HG02840 (cell line): ENCODE measurements around the gene SLC35G4.
"Not testable (repeated sequence)": the region's sequence is repeated elsewhere in the genome, so short reads cannot be mapped to it uniquely, and the experiment has no call there.

Experiments
- ATAC-seq: cut with Tn5 transposase; IDR thresholded peaks from one replicate; pipeline ENCODE4 v1.9.1; 2021; ENCODE audit warnings: mild to moderate bottlenecking, moderate library complexity, moderate number of reproducible peaks; ENCODE audit not compliant: unreplicated experiment, low FRiP score

SLC35G4 gene

DNA sequence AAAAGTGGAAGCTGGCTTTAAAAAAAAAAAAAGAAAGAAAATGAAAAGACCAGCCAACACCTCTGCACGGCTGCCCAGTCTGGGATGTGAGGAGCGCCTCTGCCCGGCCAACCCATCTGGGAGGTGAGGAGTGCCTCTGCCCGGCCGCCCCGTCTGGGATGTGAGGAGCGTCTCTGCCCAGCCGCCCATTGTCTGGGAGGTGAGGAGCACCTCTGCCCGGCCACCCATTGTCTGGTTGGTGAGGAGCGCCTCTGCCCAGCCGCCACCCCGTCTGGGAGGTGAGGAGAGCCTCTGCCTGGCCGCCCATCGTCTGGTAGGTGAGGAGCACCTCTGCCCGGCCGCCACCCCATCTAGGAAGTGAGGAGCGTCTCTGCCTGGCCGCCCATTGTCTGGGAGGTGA is 3.7 kb downstream of the SLC35G4 start:
- not testable (repeated sequence) for ATAC-seq

DNA sequence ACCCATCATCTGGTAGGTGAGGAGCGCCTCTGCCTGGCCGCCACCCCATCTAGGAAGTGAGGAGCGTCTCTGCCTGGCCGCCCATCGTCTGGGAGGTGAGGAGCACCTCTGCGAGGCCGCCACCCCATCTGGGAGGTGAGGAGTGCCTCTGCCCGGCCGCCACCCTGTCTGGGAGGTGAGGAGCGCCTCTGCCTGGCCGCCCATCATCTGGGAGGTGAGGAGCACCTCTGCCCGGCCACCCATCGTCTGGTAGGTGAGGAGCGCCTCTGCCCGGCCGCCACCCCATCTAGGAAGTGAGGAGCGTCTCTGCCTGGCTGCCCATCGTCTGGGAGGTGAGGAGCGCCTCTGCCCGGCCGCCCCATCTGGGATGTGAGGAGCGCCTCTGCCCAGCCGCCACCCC is 4.2 kb downstream of the SLC35G4 start:
- ATAC-seq, result not testable (repeated sequence)

- ATAC-seq, result not testable (repeated sequence)
These were observed 4.6 kb downstream of the SLC35G4 start for GRCh38 chr18:11614042-11614441.

- ATAC-seq, result not testable (repeated sequence)
These were observed 5.6 kb downstream of the SLC35G4 start for GRCh38 chr18:11614981-11615380.

GRCh38 chr18:11647310-11647709 is 37.9 kb downstream of the SLC35G4 start:
- ATAC-seq, result not testable (repeated sequence)

DNA sequence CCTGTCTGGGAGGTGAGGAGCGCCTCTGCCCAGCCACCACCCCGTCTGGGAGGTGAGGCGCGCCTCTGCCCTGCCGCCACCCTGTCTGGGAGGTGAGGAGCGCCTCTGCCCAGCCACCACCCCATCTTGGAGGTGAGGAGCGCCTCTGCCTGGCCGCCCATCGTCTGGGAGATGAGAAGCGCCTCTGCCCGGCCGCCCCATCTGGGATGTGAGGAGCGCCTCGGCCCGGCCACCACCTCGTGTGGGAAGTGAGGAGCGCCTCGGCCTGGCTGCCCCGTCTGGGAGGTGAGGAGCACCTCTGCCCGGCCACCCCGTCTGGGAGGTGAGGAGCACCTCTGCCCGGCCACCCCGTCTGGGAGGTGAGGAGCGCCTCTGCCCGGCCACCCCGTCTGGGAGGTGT is 38.4 kb downstream of the SLC35G4 start:
- not testable (repeated sequence) for ATAC-seq

DNA sequence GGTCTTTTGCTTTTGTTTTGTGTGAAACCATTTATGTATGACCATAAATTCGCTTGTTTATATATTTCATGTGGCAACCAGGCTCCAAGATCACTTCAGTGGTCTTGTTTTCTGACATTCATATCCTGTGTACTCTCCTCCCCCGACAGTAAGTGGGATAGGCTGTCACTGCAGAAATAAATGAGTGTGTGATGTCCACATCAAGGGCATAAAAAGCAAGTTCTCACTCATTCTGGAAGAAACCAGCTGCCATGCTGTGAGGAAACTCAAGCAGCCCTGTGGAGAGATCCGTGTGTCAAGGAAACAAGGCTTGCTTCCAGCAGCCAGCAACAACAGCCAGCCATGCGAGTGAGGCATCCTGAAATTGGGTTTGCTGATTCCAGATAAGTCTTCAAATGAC is 40.4 kb downstream of the SLC35G4 start:
- ATAC-seq, result no peak

DNA sequence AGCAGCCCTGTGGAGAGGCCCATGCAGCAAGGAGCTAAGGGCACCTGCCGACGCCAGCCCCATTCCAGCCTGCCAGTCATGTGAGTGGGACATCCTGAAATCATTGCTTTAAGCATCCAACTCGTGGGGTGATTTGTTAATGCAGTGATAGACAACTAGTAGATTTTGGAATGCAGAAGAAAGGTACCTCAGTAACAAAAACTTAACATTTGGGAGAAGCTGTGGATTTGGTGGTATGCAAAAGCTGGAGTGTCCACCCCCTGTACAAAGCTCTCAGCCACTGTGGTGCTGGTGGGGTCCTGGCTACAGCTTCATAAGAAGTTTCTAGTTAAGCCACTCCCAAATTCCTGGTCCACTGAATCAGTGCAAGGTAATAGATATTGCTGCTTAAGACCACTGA is 42.5 kb downstream of the SLC35G4 start:
- no peak for ATAC-seq

DNA sequence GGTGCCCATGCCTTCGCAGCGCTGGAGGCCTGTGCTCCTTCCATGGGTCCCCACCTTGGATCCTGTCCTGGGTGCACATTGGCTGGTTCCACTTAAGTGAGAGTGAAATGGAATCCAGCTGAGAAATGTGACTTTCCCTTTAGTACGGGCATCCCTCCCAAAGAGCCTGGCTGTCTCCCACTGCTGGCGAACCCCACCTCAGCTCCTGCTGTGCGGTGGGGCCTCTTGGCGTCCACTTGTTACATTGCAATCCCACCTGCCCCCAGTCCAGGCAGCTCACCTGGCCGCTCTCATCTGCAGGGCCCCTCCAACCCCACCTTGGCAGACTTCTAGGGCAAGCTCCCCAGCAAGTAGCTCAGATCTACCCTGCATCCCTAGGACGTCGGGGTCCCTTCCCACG is 44.1 kb downstream of the SLC35G4 start:
- no peak for ATAC-seq

- ATAC-seq, result no peak
These were observed 45.6 kb downstream of the SLC35G4 start for GRCh38 chr18:11654736-11655605.

DNA sequence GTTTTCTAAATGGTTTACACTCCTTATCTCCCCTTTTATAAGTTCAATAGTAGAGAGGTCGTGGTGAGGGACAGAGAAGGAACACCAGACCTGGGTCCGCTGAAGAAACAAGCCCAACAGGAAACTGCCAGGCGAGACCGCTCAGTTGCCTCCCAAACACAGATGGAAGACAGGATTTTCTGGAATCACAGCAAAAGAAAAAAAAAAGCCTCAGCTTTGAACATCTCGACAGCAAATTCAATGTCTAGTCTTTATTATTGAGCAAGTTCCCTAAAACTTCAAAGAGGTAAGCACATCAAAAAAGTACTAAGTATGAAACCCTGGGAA is 46.2 kb downstream of the SLC35G4 start:
- no peak for ATAC-seq

- ATAC-seq, result no peak
These were observed 47.8 kb downstream of the SLC35G4 start for GRCh38 chr18:11657152-11657551.

- ATAC-seq, result no peak
These were observed 48.2 kb downstream of the SLC35G4 start for GRCh38 chr18:11657554-11657953.

- ATAC-seq, result no peak
These were observed 48.6 kb downstream of the SLC35G4 start for GRCh38 chr18:11658019-11658418.

- ATAC-seq, result no peak
These were observed 49.6 kb downstream of the SLC35G4 start for GRCh38 chr18:11658989-11659388.
